Nephron progenitor cell (in vitro differentiated cells): ENCODE data around the gene GNL2.
"Not testable (repeated sequence)": the region's sequence is repeated elsewhere in the genome, so short reads cannot be mapped to it uniquely, and the experiment has no call there.

Experiments
- DNase-seq: peaks from one replicate; pipeline ENCODE4 v3.0.0; 2021
- H3K27ac Mint-ChIP-seq: 2 replicates; pipeline ENCODE4 v1.8.0; 2021; ENCODE audit warnings: mild to moderate bottlenecking, moderate library complexity, mixed read lengths
- H3K27me3 Mint-ChIP-seq: 2 replicates; pipeline ENCODE4 v1.8.0; 2021; ENCODE audit warnings: mild to moderate bottlenecking, low read depth, mixed read lengths; ENCODE audit not compliant: poor library complexity
- H3K36me3 Mint-ChIP-seq: 2 replicates; pipeline ENCODE4 v1.8.0; 2021; ENCODE audit warnings: low read depth, mixed read lengths
- H3K4me1 Mint-ChIP-seq: 2 replicates; pipeline ENCODE4 v1.8.0; 2021; ENCODE audit warnings: mixed read lengths
- H3K4me3 Mint-ChIP-seq: 2 replicates; pipeline ENCODE4 v1.8.0; 2021; ENCODE audit warnings: mild to moderate bottlenecking, moderate library complexity, mixed read lengths
- H3K9me3 Mint-ChIP-seq: 2 replicates; pipeline ENCODE4 v1.8.0; 2021; ENCODE audit warnings: mild to moderate bottlenecking, moderate library complexity, mixed read lengths
- TF ChIP-seq, protein P1 (sequence below): fragments of 200-600 bp; sonication (generic); IDR thresholded peaks from 2 replicates; pipeline ENCODE4 v1.5.0; 2021; ENCODE audit warnings: antibody characterized with exemption

GNL2 gene

DNA sequence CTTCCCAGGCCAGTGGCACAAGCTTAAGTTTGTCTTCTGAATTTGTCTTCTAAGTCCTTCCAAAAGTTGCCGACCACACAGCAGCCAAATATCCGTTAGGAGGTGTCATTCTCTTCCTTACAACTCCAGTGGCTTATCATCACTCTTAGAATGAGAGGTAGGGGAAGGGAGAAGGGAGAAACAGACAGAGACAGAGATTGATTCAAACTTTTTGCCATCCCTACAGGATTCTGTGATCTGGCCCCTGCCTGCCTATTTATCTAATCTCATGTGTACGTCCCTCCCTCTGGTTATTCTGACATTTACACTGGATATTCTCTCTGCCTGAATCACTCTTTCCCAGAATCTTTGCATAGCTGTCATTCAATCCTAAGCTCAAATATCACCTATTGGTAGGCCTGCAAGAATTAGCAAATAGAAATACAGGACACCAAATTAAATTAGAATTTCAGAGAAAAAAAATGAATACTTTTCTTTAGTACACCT, 488 bp upstream of the GNL2 start:
- Mint-ChIP-seq H3K27me3 (peaks cover 51% of the 10 kb centered on the region), H3K27ac (no peak overlapping the region), H3K4me1 (peaks cover 32% of the 10 kb centered on the region), H3K9me3 (no peaks in the 10 kb centered on the region), H3K36me3 (peaks cover under 1% of the 10 kb centered on the region), H3K4me3 (peak overlapping the region; percentile 99)
- DNase-seq = no peak
- TF ChIP-seq, protein P1, sequence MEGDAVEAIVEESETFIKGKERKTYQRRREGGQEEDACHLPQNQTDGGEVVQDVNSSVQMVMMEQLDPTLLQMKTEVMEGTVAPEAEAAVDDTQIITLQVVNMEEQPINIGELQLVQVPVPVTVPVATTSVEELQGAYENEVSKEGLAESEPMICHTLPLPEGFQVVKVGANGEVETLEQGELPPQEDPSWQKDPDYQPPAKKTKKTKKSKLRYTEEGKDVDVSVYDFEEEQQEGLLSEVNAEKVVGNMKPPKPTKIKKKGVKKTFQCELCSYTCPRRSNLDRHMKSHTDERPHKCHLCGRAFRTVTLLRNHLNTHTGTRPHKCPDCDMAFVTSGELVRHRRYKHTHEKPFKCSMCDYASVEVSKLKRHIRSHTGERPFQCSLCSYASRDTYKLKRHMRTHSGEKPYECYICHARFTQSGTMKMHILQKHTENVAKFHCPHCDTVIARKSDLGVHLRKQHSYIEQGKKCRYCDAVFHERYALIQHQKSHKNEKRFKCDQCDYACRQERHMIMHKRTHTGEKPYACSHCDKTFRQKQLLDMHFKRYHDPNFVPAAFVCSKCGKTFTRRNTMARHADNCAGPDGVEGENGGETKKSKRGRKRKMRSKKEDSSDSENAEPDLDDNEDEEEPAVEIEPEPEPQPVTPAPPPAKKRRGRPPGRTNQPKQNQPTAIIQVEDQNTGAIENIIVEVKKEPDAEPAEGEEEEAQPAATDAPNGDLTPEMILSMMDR = no peak

DNA sequence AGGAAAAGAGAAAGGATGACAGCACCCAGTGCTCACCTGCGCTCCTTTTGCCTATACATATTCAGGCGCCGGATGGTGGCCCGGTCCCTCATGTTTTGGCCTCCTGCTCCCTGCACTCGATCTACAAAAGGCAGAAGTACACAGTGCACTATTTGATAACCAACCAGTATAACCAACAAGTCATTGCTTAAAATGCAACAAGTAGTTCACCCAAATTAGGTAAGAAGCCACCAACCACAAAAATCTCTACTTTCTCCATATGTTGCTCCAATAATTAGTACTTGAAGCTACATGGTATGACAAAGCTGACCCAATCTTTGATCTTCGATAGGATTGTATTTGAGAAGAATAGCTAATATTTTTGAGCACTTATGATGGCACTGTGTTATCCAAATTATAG, 2.0 kb downstream of the GNL2 start:
- H3K36me3 Mint-ChIP-seq = peaks cover 18% of the 10 kb centered on the region
- H3K27me3 Mint-ChIP-seq = peaks cover 27% of the 10 kb centered on the region

DNA sequence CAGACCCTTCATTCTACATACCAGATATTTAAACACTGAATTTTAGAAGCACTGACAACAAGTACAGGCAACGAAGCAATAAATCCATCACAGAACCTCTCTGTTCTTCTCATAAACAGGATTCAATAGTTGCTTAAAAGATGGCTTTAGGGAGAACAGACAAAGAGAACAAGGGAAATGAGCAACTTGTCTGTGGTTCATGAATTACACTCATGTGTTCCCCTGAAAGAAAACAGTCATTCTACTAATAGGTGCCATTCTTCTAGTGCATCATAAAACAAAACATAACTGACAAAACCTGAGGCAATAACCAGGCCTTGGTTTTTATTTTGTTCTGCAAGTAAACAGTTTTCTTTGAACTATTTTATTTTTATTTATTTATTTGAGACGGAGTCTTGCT, 6.8 kb downstream of the GNL2 start:
- Mint-ChIP-seq H3K27ac (no peak overlapping the region), H3K4me3 (no peak overlapping the region), H3K4me1 (peaks cover 5% of the 10 kb centered on the region), H3K36me3 (peaks cover 50% of the 10 kb centered on the region), H3K9me3 (no peaks in the 10 kb centered on the region), H3K27me3 (no peaks in the 10 kb centered on the region)
- DNase-seq = no peak
- TF ChIP-seq, protein P1 = no peak

More for the DNA sequence above, 2.0 kb downstream of the GNL2 start:
- TF ChIP-seq, protein P1 = no peak
- Mint-ChIP-seq H3K4me3 (peak overlapping the region; percentile 36), H3K9me3 (no peaks in the 10 kb centered on the region), H3K4me1 (peaks cover 32% of the 10 kb centered on the region), H3K27ac (no peak overlapping the region)
- no peak for DNase-seq

DNA sequence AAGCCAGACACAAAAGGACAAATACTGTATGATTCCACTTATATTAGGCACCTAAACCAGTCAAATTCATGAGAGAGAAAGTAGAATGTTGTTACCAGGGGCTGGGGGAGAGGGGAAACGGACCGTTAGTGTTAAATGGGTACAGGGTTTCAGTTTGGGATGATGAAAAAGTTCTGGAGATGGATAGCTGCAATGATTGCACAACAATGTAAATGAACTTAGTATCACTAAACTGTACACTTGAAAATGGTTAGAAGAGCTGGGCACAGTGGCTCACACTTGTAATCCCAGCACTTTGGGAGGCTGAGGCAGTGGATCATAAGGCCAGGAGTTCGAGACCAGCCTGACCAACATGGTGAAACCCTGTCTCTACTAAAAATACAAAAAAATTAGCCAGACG, 11.2 kb downstream of the GNL2 start:
- H3K4me1 Mint-ChIP-seq, H3K4me3 Mint-ChIP-seq, H3K27ac Mint-ChIP-seq, DNase-seq, H3K9me3 Mint-ChIP-seq, H3K27me3 Mint-ChIP-seq: not testable (repeated sequence)
- peaks cover 72% of the 10 kb centered on the region for H3K36me3 Mint-ChIP-seq

DNA sequence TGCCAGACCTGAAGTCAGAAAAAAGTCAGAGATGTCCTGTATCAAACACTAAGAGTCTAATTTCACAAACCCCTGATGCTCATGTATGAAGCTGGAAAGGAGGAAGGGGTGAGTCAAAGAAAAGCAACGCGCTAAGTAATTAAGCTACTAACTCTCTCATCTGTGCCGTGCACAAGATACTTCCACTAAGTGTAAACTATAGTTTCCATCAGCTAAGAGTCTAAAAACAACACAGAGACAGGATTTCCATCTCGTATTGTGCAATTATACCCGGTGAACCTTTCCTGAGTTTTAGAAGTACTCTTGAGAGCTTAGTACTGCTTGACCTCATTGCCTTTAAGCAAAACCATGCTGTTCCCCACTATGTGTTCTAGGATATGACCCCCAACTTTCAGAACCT, 20.0 kb downstream of the GNL2 start:
- Mint-ChIP-seq H3K4me1 (no peaks in the 10 kb centered on the region), H3K27me3 (no peaks in the 10 kb centered on the region), H3K27ac (no peak overlapping the region), H3K9me3 (no peaks in the 10 kb centered on the region), H3K4me3 (no peak overlapping the region), H3K36me3 (peaks cover 73% of the 10 kb centered on the region)
- no peak for DNase-seq
- TF ChIP-seq, protein P1 = no peak

DNA sequence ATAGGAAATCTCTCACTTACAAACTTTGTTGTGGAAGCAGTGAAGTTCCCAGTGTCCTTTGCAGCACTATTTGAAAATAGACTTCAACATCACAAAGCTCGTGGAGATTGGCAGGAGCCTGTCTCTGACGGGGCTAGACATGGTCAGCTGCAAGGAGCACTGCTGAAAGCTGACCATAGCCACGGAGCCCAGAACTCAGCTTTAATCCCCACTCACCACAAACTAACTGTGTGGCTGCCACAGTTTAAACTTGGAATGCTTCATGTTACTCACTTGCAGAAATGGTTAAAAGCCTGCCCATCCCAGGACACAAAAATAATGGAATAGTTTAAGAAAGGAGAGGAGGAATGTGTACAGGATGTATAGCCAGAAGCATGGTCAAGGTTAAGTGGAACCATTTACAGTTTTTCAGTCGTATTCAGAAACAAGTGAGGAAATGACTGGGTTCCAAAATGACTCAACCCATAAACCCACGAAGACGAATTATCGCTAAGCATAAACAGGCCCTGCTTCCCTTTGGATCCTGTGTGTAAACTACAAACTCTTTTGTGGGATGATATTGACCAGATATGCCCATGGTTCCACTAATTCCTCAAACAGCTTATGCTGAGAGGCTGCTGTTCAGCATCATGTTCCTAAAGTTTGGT, 20.8 kb downstream of the GNL2 start:
- Mint-ChIP-seq H3K4me3 (no peak overlapping the region), H3K27ac (no peak overlapping the region), H3K27me3 (no peaks in the 10 kb centered on the region), H3K9me3 (no peaks in the 10 kb centered on the region), H3K36me3 (peaks cover 71% of the 10 kb centered on the region), H3K4me1 (no peaks in the 10 kb centered on the region)
- TF ChIP-seq, protein P1 = no peak
- no peak for DNase-seq
